IMR-90 (cell line): ENCODE results near the gene CHP2. TPM values are rescaled to one million over a fixed set of nuclear protein-coding genes. Genes with fewer than 3 reads are reported as not detected.

ENCODE experiments used
- ATAC-seq: fragments of 200-7000 bp; cut with Tn5 transposase; 2 replicates; pipeline ENCODE4 v1.9.1; 2020; ENCODE audit warnings: low read depth, mild to moderate bottlenecking, moderate library complexity
- BruUV-seq: library from RNA; stranded (reverse); fragments of 400-500 nt; replicated peaks from 2 replicates; lab custom pipeline; 2021; lab: Mats Ljungman, UMichigan
- CTCF ChIA-PET: fragments of 300-600 bp; formaldehyde crosslinking; extraction: SDS; loops from one replicate; lab custom pipeline; 2021; ENCODE audit warnings: antibody characterized with exemption; lab: Yijun Ruan, JAX
- POLR2A ChIA-PET: fragments of 300-600 bp; sonication (Branson Sonifier 250); formaldehyde crosslinking; loops from one replicate; lab custom pipeline; 2022; ENCODE audit warnings: antibody characterized with exemption; ENCODE audit not compliant: unreplicated experiment; lab: Charles Lee
- DNase-seq: peaks from one replicate; pipeline ENCODE4 v3.0.0; 2013
- H2AFZ ChIP-seq: replicated peaks from 2 replicates; pipeline ENCODE3; 2013; ENCODE audit warnings: low read length, mild to moderate bottlenecking; ENCODE audit not compliant: poor library complexity
- H2AK5ac ChIP-seq: 2 replicates; pipeline ENCODE4 v1.6.1; 2013; ENCODE audit warnings: low read depth, low read length, inconsistent platforms
- H2AK9ac ChIP-seq: replicated peaks from 2 replicates; pipeline ENCODE3; 2013; ENCODE audit warnings: mild to moderate bottlenecking, low read depth, low read length, moderate library complexity; ENCODE audit not compliant: poor library complexity
- H2BK120ac ChIP-seq: 2 replicates; pipeline ENCODE4 v1.6.1; 2013; ENCODE audit warnings: low read depth, low read length, inconsistent platforms
- H2BK15ac ChIP-seq: 3 replicates; pipeline ENCODE4 v1.6.1; 2013; ENCODE audit warnings: low read depth, low read length, inconsistent platforms
- H2BK20ac ChIP-seq: 2 replicates; pipeline ENCODE4 v1.6.1; 2013; ENCODE audit warnings: low read depth, mild to moderate bottlenecking, inconsistent platforms, low read length, moderate library complexity
- H2BK5ac ChIP-seq: 2 replicates; pipeline ENCODE4 v1.6.1; 2013; ENCODE audit warnings: mild to moderate bottlenecking, low read depth, low read length, inconsistent platforms; ENCODE audit not compliant: poor library complexity, severe bottlenecking
- H3K14ac ChIP-seq: replicated peaks from 2 replicates; pipeline ENCODE4 v1.6.1; 2013; ENCODE audit warnings: low read depth, low read length, inconsistent platforms
- H3K18ac ChIP-seq: 2 replicates; pipeline ENCODE4 v1.6.1; 2013; ENCODE audit warnings: low read depth, low read length, control low read depth
- H3K23ac ChIP-seq: 2 replicates; pipeline ENCODE4 v1.6.1; 2013; ENCODE audit warnings: low read depth, low read length, inconsistent platforms
- H3K27ac ChIP-seq: 2 replicates; pipeline ENCODE4 v1.5.1; 2013; ENCODE audit warnings: mild to moderate bottlenecking, control low read depth, low read length; ENCODE audit not compliant: insufficient read depth
- H3K27me3 ChIP-seq: 2 replicates; pipeline ENCODE4 v1.6.1; 2013; ENCODE audit warnings: low read length; ENCODE audit not compliant: control insufficient read depth, insufficient read depth
- H3K36me3 ChIP-seq: 2 replicates; pipeline ENCODE4 v1.6.1; 2013; ENCODE audit warnings: low read length, mixed read lengths; ENCODE audit not compliant: control insufficient read depth, insufficient read depth
- H3K4ac ChIP-seq: 2 replicates; pipeline ENCODE4 v1.6.1; 2013; ENCODE audit warnings: low read depth, low read length, inconsistent platforms
- H3K4me1 ChIP-seq: 2 replicates; pipeline ENCODE4 v1.6.1; 2013; ENCODE audit warnings: low read length, mixed read lengths; ENCODE audit not compliant: control insufficient read depth, insufficient read depth
- H3K4me2 ChIP-seq: 2 replicates; pipeline ENCODE4 v1.6.1; 2013; ENCODE audit warnings: low read depth, mild to moderate bottlenecking, control low read depth, low read length, moderate library complexity
- H3K4me3 ChIP-seq: 2 replicates; pipeline ENCODE4 v1.5.1; 2013; ENCODE audit warnings: low read depth, mild to moderate bottlenecking, control low read depth, low read length, moderate library complexity; ENCODE audit not compliant: insufficient read depth
- H3K56ac ChIP-seq: 2 replicates; pipeline ENCODE4 v1.6.1; 2013; ENCODE audit warnings: low read length, inconsistent platforms; ENCODE audit not compliant: insufficient read depth; ENCODE audit errors: extremely low read depth
- H3K79me1 ChIP-seq, 2 experiments: 2 replicates each; pipeline ENCODE4 v1.6.1; 2013; ENCODE audit warnings: low read length in 2 of 2, inconsistent platforms in 1 of 2, low read depth in 1 of 2
- H3K9ac ChIP-seq: 2 replicates; pipeline ENCODE4 v1.6.1; 2013; ENCODE audit warnings: low read depth, low read length, control low read depth
- H3K9me1 ChIP-seq: 2 replicates; pipeline ENCODE4 v1.6.1; 2013; ENCODE audit warnings: low read length, inconsistent platforms; ENCODE audit not compliant: insufficient read depth
- H3K9me3 ChIP-seq: 2 replicates; pipeline ENCODE4 v1.6.1; 2013; ENCODE audit warnings: low read length; ENCODE audit not compliant: control insufficient read depth, insufficient read depth
- H4K20me1 ChIP-seq: 2 replicates; pipeline ENCODE4 v1.6.1; 2013; ENCODE audit warnings: low read length, inconsistent platforms; ENCODE audit not compliant: insufficient read depth
- H4K5ac ChIP-seq: 2 replicates; pipeline ENCODE4 v1.6.1; 2013; ENCODE audit warnings: mild to moderate bottlenecking, low read depth, low read length, control low read depth
- H4K8ac ChIP-seq, 2 experiments: 2 replicates each; pipeline ENCODE4 v1.6.1; 2013; ENCODE audit warnings: low read depth in 2 of 2, low read length in 2 of 2, control low read depth in 1 of 2, inconsistent platforms in 1 of 2
- H4K91ac ChIP-seq: 2 replicates; pipeline ENCODE4 v1.6.1; 2013; ENCODE audit warnings: low read depth, low read length, inconsistent platforms; ENCODE audit not compliant: insufficient read depth
- CTCF ChIP-seq: conservative IDR thresholded peaks from 2 replicates; pipeline ENCODE4 v1.5.1; 2012; ENCODE audit warnings: mild to moderate bottlenecking, low read depth, low read length, improper control_type of control experiment
- MAZ ChIP-seq: IDR thresholded peaks from 2 replicates; pipeline ENCODE4 v1.6.1; 2012; ENCODE audit warnings: low read depth, mild to moderate bottlenecking, low read length, improper control_type of control experiment, moderate library complexity, borderline replicate concordance
- dilution Hi-C: fragments of 300-500 bp; cut with HindIII; formaldehyde crosslinking; loops from one replicate; pipeline ENCODE4 v1.14.3; 2018; ENCODE audit warnings: low sequenced_read_pairs; ENCODE audit not compliant: unreplicated experiment
- in situ Hi-C: fragments of 300-500 bp; cut with MboI; formaldehyde crosslinking; loops from 3 replicates; pipeline ENCODE4 v1.14.3; 2019; ENCODE audit warnings: low sequenced_read_pairs, inconsistent platforms, mixed read lengths
- intact Hi-C: fragments of 100-400 bp; cut with micrococcal nuclease; formaldehyde crosslinking; loops from 2 replicates; pipeline ENCODE4 v1.10.0; 2022
- polyA plus RNA-seq, 3 experiments: library from polyadenylated mRNA; depleted of rRNA; stranded (reverse); fragments of >200 nt; gene quantifications; 2 replicates each; pipeline ENCODE4 v1.2.3, GENCODE V29; 2012; ENCODE audit warnings: low replicate concordance in 1 of 3
- total RNA-seq: library from RNA; depleted of rRNA; stranded (reverse); fragments of >200 nt; gene quantifications from 2 replicates; pipeline ENCODE4 v1.2.3, GENCODE V29; 2012

The CHP2 gene
- total and polyA plus RNA-seq, 2 of the 4 experiments (the other 2 are of a cell fraction), result not detected

- POLR2A ChIA-PET, result no interaction called here
- no peak overlapping the region for H3K23ac ChIP-seq
- in situ Hi-C loops, result no loop called here
- no peak overlapping the region for H2AFZ ChIP-seq
- ATAC-seq (no peak), DNase-seq (no peak)
- H3K9me1 ChIP-seq, result no peaks in the 10 kb centered on the region
- CTCF ChIA-PET, result no interaction called here
- no peaks in the 10 kb centered on the region for H3K79me1 ChIP-seq
- intact Hi-C loops, result no loop called here
- H3K14ac ChIP-seq, result no peak overlapping the region
- peaks cover 9% of the 10 kb centered on the region for H3K9me3 ChIP-seq
- H2BK120ac ChIP-seq, result no peak overlapping the region
- H4K91ac ChIP-seq, result no peak overlapping the region
- H4K20me1 ChIP-seq, result no peaks in the 10 kb centered on the region
- BruUV-seq, result no TSS peak
- no peak overlapping the region for H2AK5ac ChIP-seq
- H4K8ac ChIP-seq, result no peak overlapping the region
- H4K5ac ChIP-seq, result no peak overlapping the region
- no peak overlapping the region for H3K56ac ChIP-seq
- no peak overlapping the region for H3K4me2 ChIP-seq
- H3K9ac ChIP-seq, result no peak overlapping the region
- no peak overlapping the region for H2BK5ac ChIP-seq
- H3K4ac ChIP-seq, result no peak overlapping the region
- H2AK9ac ChIP-seq, result no peak overlapping the region
- H3K27ac ChIP-seq, result no peak overlapping the region
- H3K4me3 ChIP-seq, result no peak overlapping the region
- H3K18ac ChIP-seq, result no peak overlapping the region
- no peaks in the 10 kb centered on the region for H3K4me1 ChIP-seq
- H2BK15ac ChIP-seq, result no peak overlapping the region
- H3K36me3 ChIP-seq, result no peaks in the 10 kb centered on the region
- dilution Hi-C loops, result no loop called here
- TF ChIP-seq MAZ, result no peak
- TF ChIP-seq CTCF, result no peak
- H2BK20ac ChIP-seq, result no peak overlapping the region
- peaks cover 18% of the 10 kb centered on the region for H3K27me3 ChIP-seq
These were observed 45.3 kb upstream of the CHP2 start for GRCh38 chr16:23709536-23709935.
